Tibial artery (tissue), 4 donors: Measurements from ENCODE around the gene RPL7L1.

Experiments
- DNase-seq, 2 donors: peaks; one replicate each; pipeline ENCODE4 v3.0.0-alpha.2; 2019
- H3K27ac ChIP-seq, 2 donors: fragments of 200-600 bp; sonication (generic) in 1 of 2; 1 replicate in 1 of 2; 2 replicates in 1 of 2; pipeline ENCODE4 v1.5.1; 2018 to 2019; ENCODE audit warnings: mild to moderate bottlenecking in 1 of 2
- H3K27me3 ChIP-seq, 2 donors: fragments of 200-600 bp; sonication (generic) in 1 of 2; one replicate each; pipeline versions ENCODE4 v1.5.1 to v1.6.0; 2016 to 2019
- H3K36me3 ChIP-seq, 3 donors: fragments of 200-600 bp; sonication (generic) in 2 of 3; one replicate each; pipeline ENCODE4 v1.5.1; 2016 to 2019; ENCODE audit warnings: mild to moderate bottlenecking in 2 of 3
- H3K4me1 ChIP-seq, 4 donors: fragments of 200-600 bp; sonication (generic) in 2 of 4; 1 replicate in 3 of 4; 2 replicates in 1 of 4; pipeline ENCODE4 v1.5.1; 2016 to 2019
- H3K4me3 ChIP-seq, 2 donors: fragments of 200-600 bp; sonication (generic) in 1 of 2; 1 replicate in 1 of 2; 2 replicates in 1 of 2; pipeline ENCODE4 v1.5.1; 2018 to 2019; ENCODE audit warnings: mild to moderate bottlenecking in 2 of 2
- H3K9me3 ChIP-seq, 3 donors: fragments of 200-600 bp; sonication (generic) in 1 of 3; one replicate each; pipeline ENCODE4 v1.5.1; 2016 to 2019
- CTCF ChIP-seq, 2 experiments: fragments of 200-600 bp in 1 of 2; fragments of 450-650 bp in 1 of 2; IDR thresholded peaks; one replicate each; pipeline ENCODE4 v1.5.1; 2017 to 2019; ENCODE audit warnings: antibody characterized with exemption in 2 of 2, mild to moderate bottlenecking in 1 of 2, moderate library complexity in 1 of 2
- intact Hi-C: fragments of 100-400 bp; cut with DNase I; formaldehyde crosslinking; loops from one replicate; pipeline ENCODE4 v1.15.0; 2023; ENCODE audit warnings: low total_unique reads

RPL7L1 gene

GRCh38 chr6:42929821-42930360 lies 50.5 kb downstream of the RPL7L1 start:
- peak overlapping the region; percentile 81 to 88 for H3K4me3 ChIP-seq
- peaks cover 4 to 11% (median 7%) of the 10 kb centered on the region in 3 donors for H3K36me3 ChIP-seq
- peaks cover 0 to 6% of the 10 kb centered on the region in 2 donors for H3K27me3 ChIP-seq
- H3K27ac ChIP-seq, result peak overlapping the region; percentile 80 to 88
- intact Hi-C loops, result loop anchor here (5.0 kb wide), 1 partner anchor 82 kb away; the partner anchor contains the start of genes KLHDC3 and MEA1
- DNase-seq, result peak; percentile 35 to 68
- no peaks in the 10 kb centered on the region for H3K9me3 ChIP-seq
- no peak for TF ChIP-seq CTCF (IDR thresholded peaks at IDR 0.05)
- H3K4me1 ChIP-seq, result peaks cover 0 to 36% (median 21%) of the 10 kb centered on the region in 4 donors

GRCh38 chr6:42932412-42932811 lies 53.0 kb downstream of the RPL7L1 start:
- TF ChIP-seq CTCF (IDR thresholded peaks at IDR 0.05), result no peak

GRCh38 chr6:42933205-42933604 lies 53.8 kb downstream of the RPL7L1 start:
- TF ChIP-seq CTCF (IDR thresholded peaks at IDR 0.05), result no peak
- Histone ChIP-seq H3K4me3 (no peak overlapping the region), H3K36me3 (peaks cover 24 to 42% (median 39%) of the 10 kb centered on the region in 3 donors), H3K27me3 (no peaks in the 10 kb centered on the region), H3K4me1 (peaks cover 0 to 33% (median 21%) of the 10 kb centered on the region in 4 donors), H3K27ac (no peak overlapping the region), H3K9me3 (no peaks in the 10 kb centered on the region)
- no peak for DNase-seq
- intact Hi-C loops, result no loop called here

More at GRCh38 chr6:42932412-42932811, 53.0 kb downstream of the RPL7L1 start:
- no peak overlapping the region for H3K27ac ChIP-seq
- peaks cover 0 to 36% (median 21%) of the 10 kb centered on the region in 4 donors for H3K4me1 ChIP-seq
- no peak for DNase-seq
- no peak overlapping the region for H3K4me3 ChIP-seq
- H3K9me3 ChIP-seq, result no peaks in the 10 kb centered on the region
- intact Hi-C loops, result no loop called here
- no peaks in the 10 kb centered on the region for H3K27me3 ChIP-seq
- peaks cover 17 to 35% (median 31%) of the 10 kb centered on the region in 3 donors for H3K36me3 ChIP-seq

- Histone ChIP-seq H3K27ac (no peak overlapping the region), H3K4me3 (no peak overlapping the region), H3K36me3 (peaks cover 30 to 64% (median 53%) of the 10 kb centered on the region in 3 donors), H3K27me3 (no peaks in the 10 kb centered on the region), H3K4me1 (peaks cover 0 to 24% (median 18%) of the 10 kb centered on the region in 4 donors), H3K9me3 (no peaks in the 10 kb centered on the region)
- intact Hi-C loops, result no loop called here
- no peak for TF ChIP-seq CTCF (IDR thresholded peaks at IDR 0.05)
- DNase-seq, result no peak
These were observed 55.9 kb downstream of the RPL7L1 start for GRCh38 chr6:42935322-42935721.

- H3K4me1 ChIP-seq, result peaks cover 0 to 14% (median 8%) of the 10 kb centered on the region in 4 donors
- no peaks in the 10 kb centered on the region for H3K27me3 ChIP-seq
- H3K4me3 ChIP-seq, result no peak overlapping the region
- no peak for DNase-seq
- intact Hi-C loops, result no loop called here
- TF ChIP-seq CTCF (IDR thresholded peaks at IDR 0.05), result no peak
- no peak overlapping the region for H3K27ac ChIP-seq
- no peaks in the 10 kb centered on the region for H3K9me3 ChIP-seq
- H3K36me3 ChIP-seq, result peaks cover 30 to 72% (median 53%) of the 10 kb centered on the region in 3 donors
These were observed 57.0 kb downstream of the RPL7L1 start for GRCh38 chr6:42936398-42936797.
